B cell (primary cell): ENCODE results near the gene PFKFB3. TPM values are rescaled to one million over a fixed set of nuclear protein-coding genes. Genes with fewer than 3 reads are reported as not detected.

Experiments
- ATAC-seq: fragments of 200-7000 bp; cut with Tn5 transposase; one replicate; pipeline ENCODE4 v1.10.0; 2021; ENCODE audit warnings: low read depth, mild to moderate bottlenecking, moderate number of reproducible peaks, moderate library complexity
- CTCF ChIA-PET: fragments of 350-600 bp; sonication (Branson Sonifier 250); formaldehyde crosslinking; loops from one replicate; lab custom pipeline; 2021; ENCODE audit warnings: antibody characterized with exemption, inconsistent platforms; lab: Charles Lee
- POLR2A ChIA-PET: fragments of 350-600 bp; sonication (Branson Sonifier 250); formaldehyde crosslinking; loops from one replicate; lab custom pipeline; 2021; ENCODE audit warnings: antibody characterized with exemption; lab: Charles Lee
- DNase-seq: peaks from one replicate; pipeline ENCODE4 v3.0.0; 2013
- H2AFZ ChIP-seq: 2 replicates; pipeline ENCODE4 v1.6.1; 2012; ENCODE audit warnings: mild to moderate bottlenecking, low read depth, low read length; ENCODE audit not compliant: insufficient read depth, poor library complexity, severe bottlenecking
- H3K27ac ChIP-seq, 2 donors: 1 replicate in 1 of 2; 2 replicates in 1 of 2; pipeline ENCODE4 v1.5.1; 2012 to 2013; ENCODE audit warnings: low read length in 2 of 2, mild to moderate bottlenecking in 2 of 2, moderate library complexity in 1 of 2
- H3K27me3 ChIP-seq, 4 experiments: fragments of 200-600 bp in 1 of 4; sonication (generic) in 1 of 4; replicated peaks in 1 of 4; 1 replicate in 2 of 4; 2 replicates in 2 of 4; pipeline versions ENCODE4 v1.6.1 to v1.7.0; 2013 to 2016; ENCODE audit warnings: low read length in 3 of 4, mild to moderate bottlenecking in 2 of 4, mixed read lengths in 1 of 4, moderate library complexity in 1 of 4; ENCODE audit not compliant: insufficient read depth in 4 of 4, control insufficient read depth in 3 of 4; ENCODE audit errors: control extremely low read depth in 1 of 4
- H3K36me3 ChIP-seq, 2 experiments: replicated peaks in 1 of 2; 1 replicate in 1 of 2; 2 replicates in 1 of 2; pipeline versions ENCODE4 v1.6.1 to v1.7.1; 2013; ENCODE audit warnings: low read length in 1 of 2; ENCODE audit not compliant: insufficient read depth in 2 of 2, control insufficient read depth in 1 of 2; ENCODE audit errors: control extremely low read depth in 1 of 2, extremely low read depth in 1 of 2
- H3K4me1 ChIP-seq, 2 donors: fragments of 200-600 bp in 1 of 2; sonication (generic) in 1 of 2; 1 replicate in 1 of 2; 2 replicates in 1 of 2; pipeline versions ENCODE4 v1.5.1 to v1.6.1; 2013 to 2017; ENCODE audit warnings: low read length in 2 of 2; ENCODE audit not compliant: control insufficient read depth in 2 of 2, insufficient read depth in 2 of 2
- H3K4me2 ChIP-seq: replicated peaks from 2 replicates; pipeline ENCODE3; 2012; ENCODE audit warnings: mild to moderate bottlenecking, low read depth, low read length; ENCODE audit not compliant: poor library complexity, severe bottlenecking
- H3K4me3 ChIP-seq, 5 experiments: fragments of 200-600 bp in 1 of 5; sonication (generic) in 1 of 5; 1 replicate in 3 of 5; 2 replicates in 2 of 5; pipeline versions ENCODE4 v1.5.1 to v1.7.0; 2011 to 2016; ENCODE audit warnings: low read length in 4 of 5, mild to moderate bottlenecking in 4 of 5, low read depth in 2 of 5, control low read depth in 1 of 5, moderate library complexity in 1 of 5; ENCODE audit not compliant: insufficient read depth in 1 of 5; ENCODE audit errors: control extremely low read depth in 1 of 5, extremely low read depth in 1 of 5
- H3K79me2 ChIP-seq: fragments of 200-600 bp; sonication (generic); one replicate; pipeline ENCODE4 v1.6.0; 2016; ENCODE audit warnings: low read length; ENCODE audit not compliant: control insufficient read depth, insufficient read depth
- H3K9ac ChIP-seq: fragments of 200-600 bp; sonication (generic); 2 replicates; pipeline ENCODE4 v1.6.1; 2017; ENCODE audit warnings: mild to moderate bottlenecking, low read length, moderate library complexity
- H3K9me3 ChIP-seq, 3 donors: one replicate each; pipeline versions ENCODE4 v1.6.1 to v1.7.1; 2013; ENCODE audit warnings: low read length in 2 of 3; ENCODE audit not compliant: control insufficient read depth in 2 of 3, insufficient read depth in 1 of 3; ENCODE audit errors: control extremely low read depth in 1 of 3
- H4K20me1 ChIP-seq: 2 replicates; pipeline ENCODE4 v1.6.0; 2012; ENCODE audit warnings: mild to moderate bottlenecking, low read length; ENCODE audit not compliant: insufficient read depth, control insufficient read depth, poor library complexity, severe bottlenecking
- H3K27ac Mint-ChIP-seq: one replicate; pipeline ENCODE4 v1.8.0; 2021; ENCODE audit warnings: mixed read lengths
- H3K27me3 Mint-ChIP-seq: one replicate; pipeline ENCODE4 v1.8.0; 2021; ENCODE audit warnings: mixed read lengths
- H3K4me1 Mint-ChIP-seq: one replicate; pipeline ENCODE4 v1.8.0; 2021; ENCODE audit warnings: mixed read lengths
- H3K4me3 Mint-ChIP-seq: one replicate; pipeline ENCODE4 v1.8.0; 2021; ENCODE audit warnings: mixed read lengths
- H3K9me3 Mint-ChIP-seq: one replicate; pipeline ENCODE4 v1.8.0; 2022; ENCODE audit warnings: mixed read lengths; ENCODE audit not compliant: insufficient read depth
- EZH2 ChIP-seq: IDR thresholded peaks from 2 replicates; pipeline ENCODE4 v1.6.1; 2012; ENCODE audit warnings: borderline replicate concordance, low read depth, mild to moderate bottlenecking, moderate library complexity, low read length; ENCODE audit not compliant: insufficient read depth, poor library complexity, severe bottlenecking
- WGBS: methylation state at CpG from one replicate; pipeline ENCODE4 v1.1.5; 2013; ENCODE audit warnings: missing lambda C conversion rate; ENCODE audit not compliant: insufficient coverage; 5-methylcytosine and 5-hydroxymethylcytosine counted together
- intact Hi-C: fragments of 100-400 bp; cut with micrococcal nuclease; formaldehyde crosslinking; loops from one replicate; pipeline ENCODE4 v1.10.0; 2022
- polyA plus RNA-seq: library from polyadenylated mRNA; depleted of rRNA; stranded (reverse); fragments of >200 nt; gene quantifications from 2 replicates; pipeline ENCODE4 v1.2.3, GENCODE V29; 2012
- total RNA-seq, 2 donors: library from RNA; stranded (reverse); fragments of 120-200 nt in 1 of 2; gene quantifications; 1 replicate in 1 of 2; 2 replicates in 1 of 2; pipeline versions ENCODE4 v1.2.3 to v1.2.4, GENCODE V29; 2013 to 2022
- TF ChIP-seq, protein P1 (sequence below): fragments of 200-600 bp; IDR thresholded peaks from one replicate; pipeline ENCODE4 v1.8.0; 2022; ENCODE audit warnings: antibody characterized with exemption, mild to moderate bottlenecking

PFKFB3 gene
- total and polyA plus RNA-seq, 2 donors (not counting 1 experiment from before 2014, with no cell fraction given), result 13.2 to 239 TPM

DNA sequence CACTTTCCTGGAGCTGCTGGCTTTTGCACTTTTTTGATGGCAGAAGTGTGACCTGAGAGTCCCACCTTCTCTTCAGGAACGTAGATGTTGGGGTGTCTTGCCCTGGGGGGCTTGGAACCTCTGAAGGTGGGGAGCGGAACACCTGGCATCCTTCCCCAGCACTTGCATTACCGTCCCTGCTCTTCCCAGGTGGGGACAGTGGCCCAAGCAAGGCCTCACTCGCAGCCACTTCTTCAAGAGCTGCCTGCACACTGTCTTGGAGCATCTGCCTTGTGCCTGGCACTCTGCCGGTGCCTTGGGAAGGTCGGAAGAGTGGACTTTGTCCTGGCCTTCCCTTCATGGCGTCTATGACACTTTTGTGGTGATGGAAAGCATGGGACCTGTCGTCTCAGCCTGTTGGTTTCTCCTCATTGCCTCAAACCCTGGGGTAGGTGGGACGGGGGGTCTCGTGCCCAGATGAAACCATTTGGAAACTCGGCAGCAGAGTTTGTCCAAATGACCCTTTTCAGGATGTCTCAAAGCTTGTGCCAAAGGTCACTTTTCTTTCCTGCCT is 31.1 kb downstream of the PFKFB3 start:
- Histone ChIP-seq H4K20me1 (no peaks in the 10 kb centered on the region), H3K79me2 (no peaks in the 10 kb centered on the region), H3K4me2 (no peak overlapping the region), H3K27ac (no peak overlapping the region), H3K4me3 (no peak overlapping the region), H2AFZ (no peak overlapping the region), H3K9ac (no peak overlapping the region), H3K36me3 (peaks cover 0 to 37% of the 10 kb centered on the region in 2 experiments), H3K9me3 (no peaks in the 10 kb centered on the region), H3K27me3 (no peaks in the 10 kb centered on the region), H3K4me1 (no peaks in the 10 kb centered on the region)
- Mint-ChIP-seq H3K4me3 (no peak overlapping the region), H3K4me1 (peaks cover 2% of the 10 kb centered on the region), H3K9me3 (peaks cover 1% of the 10 kb centered on the region), H3K27me3 (no peaks in the 10 kb centered on the region), H3K27ac (no peak overlapping the region)
- intact Hi-C loops, result no loop called here
- WGBS, result 96% methylated on average over 9 of the region's 11 CpGs
- POLR2A ChIA-PET, result no interaction called here
- no peak for DNase-seq
- no peak for TF ChIP-seq EZH2
- TF ChIP-seq, protein P1, sequence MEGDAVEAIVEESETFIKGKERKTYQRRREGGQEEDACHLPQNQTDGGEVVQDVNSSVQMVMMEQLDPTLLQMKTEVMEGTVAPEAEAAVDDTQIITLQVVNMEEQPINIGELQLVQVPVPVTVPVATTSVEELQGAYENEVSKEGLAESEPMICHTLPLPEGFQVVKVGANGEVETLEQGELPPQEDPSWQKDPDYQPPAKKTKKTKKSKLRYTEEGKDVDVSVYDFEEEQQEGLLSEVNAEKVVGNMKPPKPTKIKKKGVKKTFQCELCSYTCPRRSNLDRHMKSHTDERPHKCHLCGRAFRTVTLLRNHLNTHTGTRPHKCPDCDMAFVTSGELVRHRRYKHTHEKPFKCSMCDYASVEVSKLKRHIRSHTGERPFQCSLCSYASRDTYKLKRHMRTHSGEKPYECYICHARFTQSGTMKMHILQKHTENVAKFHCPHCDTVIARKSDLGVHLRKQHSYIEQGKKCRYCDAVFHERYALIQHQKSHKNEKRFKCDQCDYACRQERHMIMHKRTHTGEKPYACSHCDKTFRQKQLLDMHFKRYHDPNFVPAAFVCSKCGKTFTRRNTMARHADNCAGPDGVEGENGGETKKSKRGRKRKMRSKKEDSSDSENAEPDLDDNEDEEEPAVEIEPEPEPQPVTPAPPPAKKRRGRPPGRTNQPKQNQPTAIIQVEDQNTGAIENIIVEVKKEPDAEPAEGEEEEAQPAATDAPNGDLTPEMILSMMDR, result no peak
- no peak for ATAC-seq
- CTCF ChIA-PET, result interaction anchor here (0.7 to 3.6 kb wide), 2 partner anchors 114 to 168 kb away, joined by 3 to 21 read pairs; no protein-coding TSS in a partner anchor

DNA sequence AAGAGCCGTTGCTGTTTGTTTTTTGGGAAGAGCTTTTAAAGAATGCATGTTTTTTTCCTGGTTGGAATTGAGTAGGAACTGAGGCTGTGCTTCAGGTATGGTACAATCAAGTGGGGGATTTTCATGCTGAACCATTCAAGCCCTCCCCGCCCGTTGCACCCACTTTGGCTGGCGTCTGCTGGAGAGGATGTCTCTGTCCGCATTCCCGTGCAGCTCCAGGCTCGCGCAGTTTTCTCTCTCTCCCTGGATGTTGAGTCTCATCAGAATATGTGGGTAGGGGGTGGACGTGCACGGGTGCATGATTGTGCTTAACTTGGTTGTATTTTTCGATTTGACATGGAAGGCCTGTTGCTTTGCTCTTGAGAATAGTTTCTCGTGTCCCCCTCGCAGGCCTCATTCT is 31.6 kb downstream of the PFKFB3 start:
- Mint-ChIP-seq H3K4me3 (no peak overlapping the region), H3K27ac (no peak overlapping the region), H3K4me1 (peaks cover 8% of the 10 kb centered on the region), H3K9me3 (peaks cover 3% of the 10 kb centered on the region), H3K27me3 (no peaks in the 10 kb centered on the region)
- no peaks in the 10 kb centered on the region for H3K4me1 ChIP-seq
- no peaks in the 10 kb centered on the region for H3K79me2 ChIP-seq
- no peak for DNase-seq
- H3K4me2 ChIP-seq, result no peak overlapping the region
- ChIA-PET POLR2A (no interaction called here), CTCF (interaction anchor here (0.7 to 3.6 kb wide), 2 partner anchors 113 to 167 kb away, joined by 3 to 21 read pairs; no protein-coding TSS in a partner anchor)
- no peak overlapping the region for H3K9ac ChIP-seq
- no peaks in the 10 kb centered on the region for H3K27me3 ChIP-seq
- H3K36me3 ChIP-seq, result peaks cover 0 to 35% of the 10 kb centered on the region in 2 experiments
- intact Hi-C loops, result no loop called here
- no peaks in the 10 kb centered on the region for H3K9me3 ChIP-seq
- no peak overlapping the region for H3K4me3 ChIP-seq
- H4K20me1 ChIP-seq, result no peaks in the 10 kb centered on the region
- 90% methylated on average over 8 of the region's 13 CpGs for WGBS
- H3K27ac ChIP-seq, result no peak overlapping the region
- H2AFZ ChIP-seq, result no peak overlapping the region
- ATAC-seq, result no peak
- TF ChIP-seq, protein P1, result no peak
- no peak for TF ChIP-seq EZH2
